ENCODE results near the gene PHF14.
"Not testable (repeated sequence)": the region's sequence is repeated elsewhere in the genome, so short reads cannot be mapped to it uniquely, and the experiment has no call there.

PHF14 gene

GRCh38 chr7:10973942-10974911 is 555 bp downstream of the PHF14 start:
- H3K4me3 ChIP-seq (ENCODE audit: low read depth, low read length), result peak overlapping the region; percentile 86

DNA sequence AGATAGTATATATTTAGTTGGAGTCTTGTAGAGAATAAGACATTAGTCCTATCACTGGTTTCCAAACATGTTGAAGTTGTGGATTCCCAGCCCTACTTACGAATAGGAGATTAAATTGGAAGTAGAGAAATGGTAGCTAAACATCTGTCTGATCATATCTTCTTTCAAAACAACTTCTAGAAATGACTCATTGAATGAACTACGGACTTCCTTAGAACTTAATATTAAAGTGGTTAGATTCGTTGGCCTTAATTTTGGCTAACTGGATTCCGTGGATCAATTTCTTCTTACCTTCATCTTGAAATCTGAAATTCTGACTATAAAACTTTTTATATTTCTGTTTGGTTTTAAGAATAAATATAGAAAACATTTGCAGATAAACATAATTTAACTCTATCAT is 3.4 kb downstream of the PHF14 start:
- H3K4me3 ChIP-seq (ENCODE audit: low read depth, low read length), result no peak overlapping the region

DNA sequence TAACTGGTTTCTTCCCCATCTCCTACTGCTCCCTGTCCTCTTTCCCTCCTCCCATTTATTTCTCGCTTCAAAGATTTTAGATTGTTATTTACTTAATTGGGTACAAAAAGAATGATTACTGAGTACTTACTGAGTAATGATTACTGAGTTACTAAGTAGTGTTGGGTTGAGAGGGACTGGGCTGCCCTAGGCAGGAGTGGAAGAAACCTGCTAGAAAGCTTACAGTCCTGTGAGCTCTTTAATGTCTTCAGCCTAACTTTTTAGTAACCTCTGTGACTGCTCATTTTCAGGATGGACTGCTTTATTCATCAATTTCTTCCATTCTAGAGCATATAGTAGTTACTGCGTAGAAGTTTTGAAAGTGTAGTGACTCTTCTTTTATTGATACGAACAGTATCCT is 7.6 kb downstream of the PHF14 start:
- H3K4me3 ChIP-seq (ENCODE audit: low read depth, low read length), result no peak overlapping the region

DNA sequence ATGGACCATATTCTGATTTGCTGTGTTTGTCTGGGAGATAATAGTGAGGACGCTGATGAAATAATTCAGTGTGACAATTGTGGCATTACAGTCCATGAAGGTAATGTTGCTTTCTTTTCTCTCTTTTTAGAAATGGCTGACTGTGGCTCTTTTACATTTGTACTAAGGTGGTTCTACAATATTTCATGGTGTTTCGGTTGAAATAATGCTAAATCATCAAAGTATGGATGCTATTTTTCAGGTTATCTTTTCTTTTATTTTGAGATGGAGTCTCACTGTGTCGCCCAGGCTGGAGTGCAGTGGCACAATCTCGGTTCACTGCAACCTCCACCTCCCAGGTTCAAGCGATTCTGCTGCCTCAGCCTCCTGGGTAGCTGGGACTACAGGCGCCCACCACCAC is 17.1 kb downstream of the PHF14 start:
- not testable (repeated sequence) for H3K4me3 ChIP-seq (ENCODE audit: low read depth, low read length)

- not testable (repeated sequence) for H3K4me3 ChIP-seq (ENCODE audit: low read depth, low read length)
Observed at GRCh38 chr7:10995482-10996166, 22.0 kb downstream of the PHF14 start.

GRCh38 chr7:10998996-10999757 is 25.5 kb downstream of the PHF14 start:
- no peak overlapping the region for H3K4me3 ChIP-seq (ENCODE audit: low read depth, low read length)

DNA sequence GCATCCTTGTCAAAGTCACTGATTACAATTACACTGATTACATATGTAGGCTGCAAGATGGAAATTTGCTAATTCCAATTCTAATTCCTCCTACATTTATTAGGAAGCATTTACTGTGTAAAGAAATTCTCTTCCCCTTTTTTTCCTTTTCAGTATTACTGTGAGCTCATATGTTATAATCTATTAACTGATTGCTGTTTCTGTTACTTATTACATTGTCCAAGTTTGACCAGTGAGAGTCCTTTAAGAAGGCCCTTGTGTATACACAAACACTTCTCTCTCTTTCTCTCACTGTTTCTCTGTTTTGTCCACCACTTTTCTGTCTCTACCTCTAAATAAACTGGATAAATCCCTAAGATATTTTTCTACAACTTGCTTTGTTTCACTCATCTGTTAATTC is 31.5 kb downstream of the PHF14 start:
- no peak overlapping the region for H3K4me3 ChIP-seq (ENCODE audit: low read depth, low read length)

GRCh38 chr7:11006291-11006690 is 32.6 kb downstream of the PHF14 start:
- no peak overlapping the region for H3K4me3 ChIP-seq (ENCODE audit: low read depth, low read length)

DNA sequence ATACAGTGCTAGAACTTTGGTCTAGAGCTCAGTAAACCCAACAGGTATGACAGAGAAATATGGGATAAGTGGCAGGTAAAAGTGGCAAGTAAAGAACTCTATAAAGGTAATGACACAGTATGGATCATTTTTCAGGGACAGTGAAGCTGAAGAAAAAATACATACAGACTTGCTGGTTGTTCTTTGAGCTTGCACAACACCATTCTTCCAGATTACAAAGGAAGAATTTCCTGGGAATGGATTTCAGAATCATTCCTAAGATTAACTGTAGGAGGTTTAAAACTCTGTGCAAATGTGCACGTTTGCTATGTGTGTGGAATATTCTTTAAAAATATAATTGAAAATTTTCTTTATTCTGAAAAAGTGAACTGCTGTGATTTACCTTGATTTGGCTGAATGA is 36.0 kb downstream of the PHF14 start:
- no peak overlapping the region for H3K4me3 ChIP-seq (ENCODE audit: low read depth, low read length)

DNA sequence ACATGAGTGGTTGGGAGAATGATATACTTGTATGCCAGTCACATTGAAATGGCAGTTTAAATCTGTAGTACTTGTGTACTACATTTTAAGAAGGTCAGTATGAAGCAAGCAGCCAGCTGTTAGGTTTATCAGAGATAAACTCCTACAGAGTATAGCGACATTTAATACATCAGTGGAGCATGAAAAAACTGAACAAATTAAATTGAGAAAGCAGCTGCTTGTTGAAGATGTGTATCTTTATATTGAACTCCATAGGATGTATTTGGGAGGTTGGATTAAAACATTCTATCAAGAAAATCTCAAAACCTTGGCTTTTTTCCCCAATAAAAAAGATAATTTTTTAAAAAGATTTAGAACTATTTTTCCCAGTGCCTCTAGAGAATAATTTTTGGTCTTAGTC is 47.8 kb downstream of the PHF14 start:
- no peak overlapping the region for H3K4me3 ChIP-seq (ENCODE audit: low read depth, low read length)

- no peak overlapping the region for H3K4me3 ChIP-seq (ENCODE audit: low read depth, low read length)
Observed at GRCh38 chr7:11026452-11027359, 53.0 kb downstream of the PHF14 start.

- H3K4me3 ChIP-seq (ENCODE audit: low read depth, low read length), result no peak overlapping the region
Observed at GRCh38 chr7:11035661-11036060, 62.0 kb downstream of the PHF14 start.

DNA sequence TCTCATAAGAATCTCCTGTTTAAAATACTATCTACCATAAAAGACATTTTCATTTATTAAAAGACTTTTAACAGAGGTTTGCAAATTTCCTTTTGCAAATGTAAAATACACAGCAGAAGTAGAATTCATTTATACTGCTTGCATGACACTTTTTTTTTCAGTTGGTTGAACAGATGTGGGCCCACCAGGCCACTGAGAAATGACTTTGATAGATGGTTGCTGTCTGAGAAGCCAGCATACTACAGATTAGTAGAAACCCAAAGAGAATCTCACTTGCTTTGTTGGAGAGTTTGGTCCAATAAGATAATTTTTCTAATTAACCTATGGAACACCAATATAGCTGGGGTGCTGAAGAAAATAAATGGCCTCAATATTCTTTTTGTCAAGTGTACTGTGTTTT is 66.3 kb downstream of the PHF14 start:
- H3K4me3 ChIP-seq (ENCODE audit: low read depth, low read length), result no peak overlapping the region

DNA sequence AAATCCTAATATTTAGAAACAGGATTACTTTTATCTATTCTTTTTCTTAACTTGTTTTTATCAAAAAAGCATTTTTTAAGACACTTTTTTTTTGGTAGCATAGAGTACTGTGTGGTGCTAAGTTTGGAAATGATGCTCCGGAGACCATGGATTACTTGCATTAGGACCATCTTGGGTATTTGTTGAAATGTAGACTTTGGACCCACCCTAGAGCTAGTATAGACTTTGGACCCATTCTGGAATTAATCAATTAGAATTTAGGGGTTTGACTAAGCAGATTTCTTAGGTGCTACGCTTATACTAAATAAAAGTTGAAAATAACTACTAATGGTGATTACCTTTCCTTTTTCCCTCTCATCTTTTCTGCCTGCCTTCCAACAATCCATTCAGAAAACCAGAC is 80.4 kb downstream of the PHF14 start:
- no peak overlapping the region for H3K4me3 ChIP-seq (ENCODE audit: low read depth, low read length)

DNA sequence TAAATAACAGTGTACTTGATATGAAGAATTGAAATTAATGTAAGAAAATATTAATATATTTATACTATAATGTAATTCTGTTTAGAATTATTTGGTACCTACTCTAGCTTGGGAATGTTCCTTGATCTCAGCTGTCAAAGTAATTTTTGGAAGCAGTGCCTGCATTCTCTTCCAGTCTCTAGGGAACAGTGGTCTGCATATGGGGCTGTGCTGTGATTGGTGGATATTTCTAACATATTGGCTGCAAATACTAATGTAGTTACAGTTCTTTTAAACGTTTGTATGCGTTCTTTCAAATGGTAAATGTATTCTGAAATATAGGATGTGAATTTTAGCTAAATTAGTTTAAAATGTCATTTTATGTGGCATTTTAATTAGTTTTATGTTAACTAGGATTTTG is 87.2 kb downstream of the PHF14 start:
- no peak overlapping the region for H3K4me3 ChIP-seq (ENCODE audit: low read depth, low read length)

- no peak overlapping the region for H3K4me3 ChIP-seq (ENCODE audit: low read depth, low read length)
Observed at GRCh38 chr7:11062110-11062509, 88.4 kb downstream of the PHF14 start.

- no peak overlapping the region for H3K4me3 ChIP-seq (ENCODE audit: low read depth, low read length)
Observed at GRCh38 chr7:11069591-11069990, 95.9 kb downstream of the PHF14 start.

DNA sequence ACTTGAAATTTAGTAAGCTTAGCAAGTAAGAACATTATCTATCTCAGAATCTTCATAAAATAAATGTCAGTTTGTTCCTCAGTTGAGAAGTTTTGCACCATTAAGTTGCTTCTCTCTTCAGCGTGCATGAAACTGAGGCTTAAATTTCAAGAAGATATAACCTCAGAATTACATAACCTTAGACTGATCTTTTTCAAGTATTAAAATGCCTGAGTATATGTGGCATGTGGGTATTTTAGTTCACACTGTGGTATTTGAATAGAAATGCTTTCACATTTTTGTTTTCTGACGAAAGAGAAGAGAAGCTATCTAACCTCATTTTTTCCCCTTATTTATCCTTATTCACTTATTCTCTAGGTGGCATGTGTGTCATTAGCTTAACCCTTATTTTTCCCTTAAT is 104.1 kb downstream of the PHF14 start:
- no peak overlapping the region for H3K4me3 ChIP-seq (ENCODE audit: low read depth, low read length)

GRCh38 chr7:11078247-11078834 is 104.7 kb downstream of the PHF14 start:
- no peak overlapping the region for H3K4me3 ChIP-seq (ENCODE audit: low read depth, low read length)

GRCh38 chr7:11079907-11080306 is 106.2 kb downstream of the PHF14 start:
- no peak overlapping the region for H3K4me3 ChIP-seq (ENCODE audit: low read depth, low read length)
